Choroid plexus epithelial cell (primary cell): Measurements from ENCODE around the gene EVC2.

Source experiments
- DNase-seq: peaks from one replicate; pipeline ENCODE4 v3.0.0-alpha.2; 2010; ENCODE audit warnings: low read depth
- H3K4me3 ChIP-seq: 2 replicates; pipeline ENCODE4 v1.5.1; 2011; ENCODE audit warnings: low read depth, mild to moderate bottlenecking, control low read depth, low read length, moderate library complexity
- CTCF ChIP-seq: conservative IDR thresholded peaks from 2 replicates; pipeline ENCODE4 v1.5.1; 2011; ENCODE audit warnings: low read depth, mild to moderate bottlenecking, control low read depth, inconsistent platforms, low read length, moderate library complexity

The EVC2 gene

DNA sequence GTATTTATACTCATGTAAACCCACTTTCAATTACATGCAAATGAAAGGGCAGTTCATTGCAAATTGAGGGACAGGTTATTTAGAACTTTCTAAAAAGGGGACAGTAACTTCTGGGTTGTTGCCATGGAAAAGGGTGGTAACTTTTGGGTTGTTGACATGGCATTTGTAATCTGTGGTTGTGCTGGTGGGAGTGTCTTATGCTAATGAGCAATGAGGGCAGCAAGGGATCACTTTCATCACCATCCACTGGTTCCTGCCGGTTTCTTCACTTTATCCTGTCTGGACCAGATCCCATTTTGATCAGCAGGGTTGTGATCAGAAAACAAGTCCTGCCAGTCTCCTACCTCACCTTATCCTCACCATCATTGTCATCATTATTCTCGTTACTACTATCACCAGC is 34.6 kb upstream of the EVC2 start:
- TF ChIP-seq CTCF = no peak
- no peak for DNase-seq
- no peak overlapping the region for H3K4me3 ChIP-seq

- no peak for TF ChIP-seq CTCF
- DNase-seq = no peak
- no peak overlapping the region for H3K4me3 ChIP-seq
These were observed 34.0 kb upstream of the EVC2 start for GRCh38 chr4:5742388-5742787.

DNA sequence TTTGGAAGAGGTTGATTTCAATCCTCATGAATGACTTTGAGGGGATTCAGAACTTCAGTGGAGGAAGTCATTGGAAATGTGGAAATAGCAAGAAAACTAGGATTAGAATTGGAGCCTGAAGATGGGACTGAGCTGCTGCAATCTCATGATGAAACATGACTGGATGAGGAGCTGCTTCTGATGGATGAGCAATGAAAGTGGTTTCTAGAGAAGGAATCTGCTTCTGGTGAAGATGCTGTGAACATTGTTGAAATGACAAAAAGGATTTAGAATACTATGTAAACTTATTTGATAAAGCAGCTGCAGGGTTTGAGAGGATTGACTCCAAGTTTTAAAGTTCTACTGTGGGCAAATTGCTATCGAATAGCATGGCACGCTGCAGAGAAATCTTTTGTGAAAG is 29.7 kb upstream of the EVC2 start:
- H3K4me3 ChIP-seq = no peak overlapping the region
- DNase-seq = no peak
- no peak for TF ChIP-seq CTCF

- no peak for TF ChIP-seq CTCF
- no peak overlapping the region for H3K4me3 ChIP-seq
- DNase-seq = no peak
These were observed 27.1 kb upstream of the EVC2 start for GRCh38 chr4:5735463-5735862.

DNA sequence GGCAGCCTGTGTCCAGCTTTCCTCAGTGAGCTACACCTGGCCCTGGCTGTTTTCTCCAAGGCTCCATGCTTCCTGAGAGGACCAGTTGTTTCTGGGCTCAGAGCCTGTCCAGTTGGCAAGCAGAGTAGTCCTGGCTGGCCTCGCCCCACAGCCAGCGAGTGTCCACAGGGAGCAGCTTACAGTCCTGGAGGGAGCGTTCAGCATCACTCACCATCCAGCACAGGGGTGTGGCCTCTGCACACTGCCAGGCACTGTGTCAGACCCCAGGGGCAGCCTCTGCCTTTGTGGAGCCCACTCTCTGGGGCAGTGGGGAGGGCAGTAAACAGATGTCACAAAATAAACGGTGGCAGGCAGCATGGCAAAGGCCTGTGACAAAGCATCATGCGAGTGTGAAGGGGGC is 26.5 kb upstream of the EVC2 start:
- no peak for DNase-seq
- no peak for TF ChIP-seq CTCF

GRCh38 chr4:5732158-5732557 is 23.8 kb upstream of the EVC2 start:
- TF ChIP-seq CTCF = no peak
- no peak for DNase-seq
- no peak overlapping the region for H3K4me3 ChIP-seq

More for the DNA sequence above, 26.5 kb upstream of the EVC2 start:
- no peak overlapping the region for H3K4me3 ChIP-seq

DNA sequence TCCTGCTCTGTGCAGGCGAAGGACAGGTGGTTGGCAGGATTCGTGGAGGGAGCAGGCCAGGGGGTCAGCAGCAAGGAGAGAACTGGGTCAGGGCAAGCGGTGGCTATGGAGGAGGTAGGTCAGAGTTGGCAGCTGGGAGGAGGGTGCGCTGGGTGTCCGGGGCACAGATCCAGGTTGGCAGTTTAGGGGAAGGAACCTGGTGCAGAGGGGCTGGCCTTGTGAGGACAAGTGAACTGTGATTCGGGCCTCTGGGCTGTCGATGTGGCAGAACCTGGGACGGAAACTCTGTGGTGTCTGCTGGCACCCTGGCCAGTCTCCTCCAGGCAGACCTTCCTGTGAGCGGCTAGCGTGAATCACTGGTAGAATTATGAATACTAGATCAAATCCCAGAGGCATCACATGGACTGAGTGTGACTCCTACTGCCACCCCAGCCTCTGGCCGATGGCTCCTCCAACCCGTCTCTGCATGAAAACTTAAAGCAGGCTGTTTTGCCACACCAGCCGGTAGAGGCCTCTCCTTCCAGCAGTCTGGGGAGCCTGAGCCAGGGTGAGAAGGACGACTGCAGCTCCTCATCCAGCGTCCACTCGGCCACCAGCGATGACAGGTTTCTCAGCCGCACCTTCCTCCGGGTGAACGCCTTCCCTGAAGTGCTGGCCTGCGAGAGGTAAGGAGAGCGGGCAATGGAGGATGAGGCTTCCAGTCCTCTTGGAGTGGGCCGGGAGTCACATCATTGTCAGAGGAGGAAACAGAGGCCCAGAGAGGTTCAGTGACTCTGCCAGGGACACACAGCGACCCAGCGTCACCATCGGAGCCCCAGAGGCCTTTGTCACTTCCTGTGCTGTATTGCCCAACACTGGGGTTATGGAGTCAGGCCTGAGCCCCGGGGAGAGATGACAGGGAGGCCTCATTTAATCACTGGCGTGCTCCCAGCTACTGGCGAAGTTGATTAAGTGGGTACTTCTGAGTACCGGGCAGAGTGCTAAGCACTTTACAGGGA is 22.9 kb upstream of the EVC2 start:
- no peak for DNase-seq
- H3K4me3 ChIP-seq = no peak overlapping the region
- no peak for TF ChIP-seq CTCF
